ENCODE measurements around the gene RGN. TPM values are rescaled to one million over a fixed set of nuclear protein-coding genes. Genes with fewer than 3 reads are reported as not detected.

Gene RGN
- 0.80 and 2.9 TPM in 2 replicates for total RNA-seq

GRCh38 chrX:47078129-47079043, at the start of gene RGN:
RGN (plus strand) TSS chrX:47078443; CDS start chrX:47081145, 2,702 bp downstream.
- TF ChIP-seq CTCF (conservative IDR thresholded peaks at IDR 0.05; ENCODE audit: low read depth, low read length) = no peak
- no peak for DNase-seq (ENCODE audit: low read depth)
- peak within 1 kb of the TSS; percentile 54 for H3K4me3 ChIP-seq (ENCODE audit: low read depth, low read length)

- peak; percentile 55 for TF ChIP-seq CTCF (conservative IDR thresholded peaks at IDR 0.05; ENCODE audit: low read depth, low read length)
- H3K4me3 ChIP-seq (ENCODE audit: low read depth, low read length) = no peak overlapping the region
- DNase-seq (ENCODE audit: low read depth) = peak; percentile 26
Measured at GRCh38 chrX:47030339-47030738, 47.9 kb upstream of the RGN start.

GRCh38 chrX:47047989-47048388, 30.3 kb upstream of the RGN start:
- TF ChIP-seq CTCF (conservative IDR thresholded peaks at IDR 0.05; ENCODE audit: low read depth, low read length) = no peak
- no peak for DNase-seq (ENCODE audit: low read depth)

GRCh38 chrX:47059142-47059874, 18.9 kb upstream of the RGN start:
- H3K4me3 ChIP-seq (ENCODE audit: low read depth, low read length) = no peak overlapping the region
- no peak for TF ChIP-seq CTCF (conservative IDR thresholded peaks at IDR 0.05; ENCODE audit: low read depth, low read length)
- no peak for DNase-seq (ENCODE audit: low read depth)

More at GRCh38 chrX:47047989-47048388, 30.3 kb upstream of the RGN start:
- no peak overlapping the region for H3K4me3 ChIP-seq (ENCODE audit: low read depth, low read length)

GRCh38 chrX:47060708-47061107, 17.5 kb upstream of the RGN start:
- DNase-seq (ENCODE audit: low read depth) = no peak
- no peak overlapping the region for H3K4me3 ChIP-seq (ENCODE audit: low read depth, low read length)
- TF ChIP-seq CTCF (conservative IDR thresholded peaks at IDR 0.05; ENCODE audit: low read depth, low read length) = no peak

- no peak for TF ChIP-seq CTCF (conservative IDR thresholded peaks at IDR 0.05; ENCODE audit: low read depth, low read length)
- no peak overlapping the region for H3K4me3 ChIP-seq (ENCODE audit: low read depth, low read length)
- DNase-seq (ENCODE audit: low read depth) = no peak
Measured at GRCh38 chrX:47061238-47061919, 16.9 kb upstream of the RGN start.

All from epithelial cell of proximal tubule (primary cell).